ENCODE measurements around the gene SERTAD4. TPM values are rescaled to one million over a fixed set of nuclear protein-coding genes. Genes with fewer than 3 reads are reported as not detected.
"Not testable (repeated sequence)": the region's sequence is repeated elsewhere in the genome, so short reads cannot be mapped to it uniquely, and the experiment has no call there.

Gene SERTAD4
- total RNA-seq (2014; rRNA removed; shearing (Covaris generic)): 4.4 and 5.1 TPM in 2 replicates

DNA sequence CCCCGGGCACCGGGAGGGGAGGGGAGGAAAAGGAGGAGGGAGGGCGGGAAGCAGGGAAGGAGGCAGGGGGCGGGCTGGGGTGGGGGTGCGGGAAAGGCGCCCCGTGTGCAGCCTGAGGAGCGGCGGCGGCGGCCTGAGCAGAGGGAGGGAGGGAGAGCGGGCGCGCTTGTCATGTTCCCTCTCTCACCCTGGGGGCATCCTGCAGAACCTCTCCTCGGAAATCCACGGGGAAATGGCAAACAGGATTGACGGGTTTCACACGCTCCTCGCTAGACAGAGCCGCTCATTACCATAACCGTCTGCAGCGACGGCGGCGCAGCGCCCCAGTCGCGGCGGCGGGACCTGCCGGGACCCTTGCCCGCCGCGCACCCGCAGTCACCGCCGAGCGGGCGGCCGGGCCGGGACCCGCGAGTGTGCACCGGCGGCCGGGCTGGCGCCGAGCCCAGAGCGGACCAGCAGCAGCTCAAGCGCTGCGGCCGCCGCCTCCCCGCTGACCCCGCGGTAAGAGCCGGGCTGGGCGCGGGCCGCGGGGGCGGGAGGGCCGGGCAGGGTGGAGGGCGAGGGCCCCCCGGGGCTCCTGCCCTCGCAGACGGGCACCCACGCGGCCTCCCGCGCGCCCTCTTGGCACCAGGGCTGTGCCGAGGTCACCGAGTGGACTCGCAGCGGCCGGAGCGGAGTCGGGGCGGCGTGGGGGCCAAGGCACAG lies at the start of gene SERTAD4:
Gene SERTAD4 (plus strand): TSS at position 286 of the 705 bp plus-strand sequence. CDS start 5,165 bp downstream, outside the sequence.
- DNase-seq (ENCODE audit: low read depth): peak; percentile 79

GRCh38 chr1:210185063-210185462 lies 47.5 kb upstream of the SERTAD4 start:
- no peak for DNase-seq (ENCODE audit: low read depth)

DNA sequence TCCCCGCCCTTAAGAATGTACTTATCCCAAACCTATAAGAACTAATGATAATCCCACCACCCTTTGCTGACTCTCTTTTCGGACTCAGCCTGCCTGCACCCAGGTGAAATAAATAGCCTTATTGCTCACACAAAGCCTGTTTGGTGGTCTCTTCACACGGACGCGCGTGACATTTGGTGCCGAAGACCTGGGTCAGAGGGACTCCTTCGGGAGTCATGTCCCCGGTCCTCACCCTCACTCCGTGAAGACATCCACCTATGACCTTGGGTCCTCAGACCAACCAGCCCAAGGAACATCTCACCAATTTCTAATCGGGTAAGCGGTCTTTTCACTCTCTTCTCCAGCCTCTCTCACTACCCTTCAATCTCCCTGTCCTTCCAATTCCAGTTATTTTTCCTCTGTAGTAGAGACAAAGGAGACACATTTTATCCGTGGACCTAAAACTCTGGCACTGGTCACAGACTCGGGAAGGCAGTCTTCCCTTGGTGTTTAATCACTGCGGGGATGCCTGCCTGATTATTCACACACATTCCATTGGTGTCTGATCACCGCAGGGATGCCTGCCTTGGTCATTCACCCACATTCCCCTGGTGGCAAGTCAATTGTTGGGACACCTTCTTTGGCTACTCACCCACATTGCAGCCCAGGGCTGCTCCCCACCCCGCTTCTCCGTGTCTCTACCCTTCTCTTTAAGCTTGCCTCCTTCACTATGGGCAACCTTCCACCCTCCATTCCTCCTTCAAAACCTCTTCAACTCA lies 44.6 kb upstream of the SERTAD4 start:
- peak; percentile 86 for DNase-seq (ENCODE audit: low read depth)

GRCh38 chr1:210189426-210189825 lies 43.2 kb upstream of the SERTAD4 start:
- no peak for DNase-seq (ENCODE audit: low read depth)

DNA sequence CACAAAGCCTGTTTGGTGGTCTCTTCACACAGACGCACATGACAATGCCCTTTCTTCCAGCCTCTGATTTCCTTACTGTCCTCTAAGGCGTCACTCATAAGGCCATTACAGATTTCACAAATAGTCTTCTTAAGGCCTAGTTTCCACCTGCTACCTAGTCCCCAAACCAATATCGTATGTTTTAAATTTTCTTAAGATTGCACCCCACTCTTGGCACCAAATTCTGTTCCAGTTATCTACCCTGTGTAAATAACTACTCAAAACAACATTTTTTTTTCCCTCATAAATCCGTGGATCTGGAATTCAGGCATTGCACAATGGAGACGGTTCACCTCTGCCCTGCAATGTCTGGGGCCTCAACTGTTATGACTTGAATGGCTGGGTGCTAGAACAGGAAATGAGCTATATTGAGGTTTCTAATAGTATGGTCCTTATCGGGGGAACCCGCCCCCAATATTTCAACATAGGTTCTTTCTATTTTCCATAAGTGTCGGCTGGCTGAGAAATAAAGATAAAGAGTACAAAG lies 36.9 kb upstream of the SERTAD4 start:
- DNase-seq (ENCODE audit: low read depth): no peak

GRCh38 chr1:210196266-210196665 lies 36.3 kb upstream of the SERTAD4 start:
- not testable (repeated sequence) for DNase-seq (ENCODE audit: low read depth)

GRCh38 chr1:210198840-210199239 lies 33.8 kb upstream of the SERTAD4 start:
- no peak for DNase-seq (ENCODE audit: low read depth)

DNA sequence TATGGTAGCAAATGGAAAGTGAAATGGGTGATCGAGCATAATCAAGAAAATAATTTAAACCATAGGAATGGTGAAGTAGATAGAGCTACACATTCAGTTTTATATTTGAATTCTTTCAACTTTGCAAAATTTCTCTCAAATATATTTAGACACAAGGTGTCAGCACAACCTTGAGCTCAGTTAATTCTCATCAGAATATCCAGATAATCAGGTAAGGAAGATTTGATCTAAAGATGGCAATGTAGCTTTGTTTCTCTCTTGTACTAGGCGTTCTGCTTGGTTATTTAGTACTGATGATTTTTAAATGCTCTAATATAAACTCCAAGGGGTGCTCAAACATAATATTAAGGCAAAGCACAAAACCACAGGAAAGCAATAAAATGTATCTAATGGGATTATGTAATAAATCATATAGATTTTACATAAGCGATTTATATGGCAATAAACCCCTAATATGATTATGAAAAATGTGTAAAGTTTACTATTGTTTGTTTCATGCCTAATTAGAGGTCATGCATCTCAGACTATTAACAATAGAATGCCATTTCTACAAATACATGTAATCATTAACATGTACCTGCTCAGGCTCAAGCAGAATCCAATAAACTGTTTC lies 32.4 kb upstream of the SERTAD4 start:
- DNase-seq (ENCODE audit: low read depth): no peak

DNA sequence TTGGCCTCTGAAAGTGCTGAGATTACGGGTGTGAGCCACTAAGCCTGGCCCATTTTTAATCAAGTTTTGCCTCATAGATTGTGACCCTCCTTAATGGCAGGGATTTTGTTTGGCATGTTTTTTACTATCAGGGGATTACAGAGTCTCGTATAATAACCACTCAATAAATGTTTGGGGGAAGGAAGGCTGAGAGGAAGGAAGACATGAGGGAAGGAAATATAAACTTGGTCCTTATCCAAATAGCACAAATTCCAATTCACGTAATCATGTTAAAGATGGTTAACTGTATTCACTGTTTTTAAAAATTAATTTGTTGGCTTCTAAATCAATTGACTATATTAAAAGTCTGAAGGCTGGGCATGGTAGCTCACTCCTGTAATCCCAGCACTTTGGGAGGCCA lies 30.9 kb upstream of the SERTAD4 start:
- no peak for DNase-seq (ENCODE audit: low read depth)

GRCh38 chr1:210207597-210208450 lies 24.8 kb upstream of the SERTAD4 start:
- no peak for DNase-seq (ENCODE audit: low read depth)

DNA sequence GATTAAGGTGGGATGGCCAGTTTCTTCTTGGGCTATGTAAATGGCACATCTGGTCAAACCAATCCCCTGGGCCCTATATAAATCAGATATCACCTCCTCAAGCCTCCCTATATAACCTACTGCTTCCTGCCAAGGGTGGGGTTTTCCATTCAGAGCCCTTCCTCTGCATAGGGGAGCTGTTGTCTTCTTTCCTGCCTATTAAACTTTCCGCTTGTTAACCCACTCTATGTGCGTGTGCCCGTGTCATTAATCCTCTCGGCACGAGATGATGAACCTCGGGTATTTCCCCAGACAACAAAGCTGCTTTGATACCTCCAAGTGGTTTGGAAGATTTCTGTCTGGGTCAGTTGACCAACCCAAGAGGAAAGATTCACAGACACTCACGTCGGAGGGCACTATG lies 19.3 kb upstream of the SERTAD4 start:
- no peak for DNase-seq (ENCODE audit: low read depth)

DNA sequence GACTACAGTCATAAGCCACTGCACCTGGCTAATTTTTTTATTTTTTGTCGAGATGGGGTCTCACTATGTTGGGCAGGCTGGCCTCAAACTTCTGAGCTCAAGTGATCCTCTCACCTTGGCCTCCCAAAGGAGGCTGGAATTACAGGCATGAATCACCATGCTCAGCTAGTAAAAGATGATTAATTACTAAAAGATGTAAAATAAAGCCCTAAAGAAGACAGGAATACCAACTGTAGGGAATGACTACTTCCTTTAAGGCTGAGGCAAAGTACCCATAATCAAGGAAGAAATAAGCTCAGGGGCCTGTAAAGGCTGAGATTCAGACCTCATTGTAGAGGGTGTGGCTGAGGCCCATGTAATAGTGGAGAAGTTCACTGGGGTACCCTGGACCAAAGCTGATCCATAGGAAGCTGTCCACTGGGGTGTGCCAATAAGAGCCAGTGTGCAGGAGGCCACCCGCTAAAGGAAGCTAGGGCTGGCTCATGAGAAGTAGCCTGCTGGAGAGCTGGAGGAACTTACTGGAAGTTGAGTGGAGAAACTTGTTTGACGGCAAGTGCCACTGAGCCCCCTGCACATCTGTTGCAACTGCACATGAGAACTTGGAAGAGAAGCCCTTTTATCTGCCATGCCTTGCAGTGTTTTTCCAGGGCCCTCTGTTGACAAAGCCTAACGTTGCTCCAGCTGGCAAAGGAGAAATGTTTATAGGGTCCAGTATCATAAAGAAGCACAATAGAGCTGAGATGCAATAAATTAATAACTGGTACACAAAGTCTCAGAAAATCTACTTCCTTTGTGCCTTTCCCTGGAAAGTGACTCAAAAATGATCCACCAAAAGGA lies 17.8 kb upstream of the SERTAD4 start:
- DNase-seq (ENCODE audit: low read depth): no peak

DNA sequence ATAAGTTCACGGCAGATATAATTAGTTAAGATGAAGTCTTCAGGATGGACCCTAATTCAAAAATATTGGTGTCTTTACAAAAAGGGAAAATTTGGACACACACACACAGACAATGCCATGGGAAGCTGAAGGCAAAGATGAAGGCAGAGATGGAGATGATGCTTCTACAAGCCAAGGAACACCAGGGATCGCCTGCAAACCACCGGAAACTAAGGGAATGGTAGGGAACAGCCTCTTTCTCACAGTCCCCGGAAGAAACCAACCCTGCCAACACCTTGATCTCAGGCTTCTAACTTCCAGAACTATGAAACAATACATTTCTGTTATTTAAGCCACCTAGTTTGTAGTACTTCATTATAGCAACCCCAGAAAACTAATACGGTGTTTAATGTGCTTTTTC lies 15.1 kb upstream of the SERTAD4 start:
- no peak for DNase-seq (ENCODE audit: low read depth)

DNA sequence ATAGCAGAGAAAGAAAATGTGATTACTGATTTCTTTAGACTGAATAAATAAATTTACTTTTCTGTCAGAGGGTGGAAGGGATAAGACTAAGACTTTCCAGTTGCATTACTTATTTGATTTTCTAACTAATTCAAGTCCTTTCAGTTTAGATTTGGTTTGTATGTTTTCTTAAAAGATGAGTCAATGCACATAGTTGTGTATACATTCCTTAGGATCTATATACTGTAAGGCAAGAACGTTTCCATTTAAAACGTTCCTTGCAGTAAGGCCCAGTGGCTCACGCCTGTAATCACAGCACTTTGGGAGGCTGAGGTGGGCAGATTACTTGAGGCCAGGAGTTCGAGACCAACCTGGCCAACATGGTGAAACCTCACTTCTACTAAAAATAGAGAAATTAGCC lies 14.5 kb upstream of the SERTAD4 start:
- DNase-seq (ENCODE audit: low read depth): no peak

DNA sequence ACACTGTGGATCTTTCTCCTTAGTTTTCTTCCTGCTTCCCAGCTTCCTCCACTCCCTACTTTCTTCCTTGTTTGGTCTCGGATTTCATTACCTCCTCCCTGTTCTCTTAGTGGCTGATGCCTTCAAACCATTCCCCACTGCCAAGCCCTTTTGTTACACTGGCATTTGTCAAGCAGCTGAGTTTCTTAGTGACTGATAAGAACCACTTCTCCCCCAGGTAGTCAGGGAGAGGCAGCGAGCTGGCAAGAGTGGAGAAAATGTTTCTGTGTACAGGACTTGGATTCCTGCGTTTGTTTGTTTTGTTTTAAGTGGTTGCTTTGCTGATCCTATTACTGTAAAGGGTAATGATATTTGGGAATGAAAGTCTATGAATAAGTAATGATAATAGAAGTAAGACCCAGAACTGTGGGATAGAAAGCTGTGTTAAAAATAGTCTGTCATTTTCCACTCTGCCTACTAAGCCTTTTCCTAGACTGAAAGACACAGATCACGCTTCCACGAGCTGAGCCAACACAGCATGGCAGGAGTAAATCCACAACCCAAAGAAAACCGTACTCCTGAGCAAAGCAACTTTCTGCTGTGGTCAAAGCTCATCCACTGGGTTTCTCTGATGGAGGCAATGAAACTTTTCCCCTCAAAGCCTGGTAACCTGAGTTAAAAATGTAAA lies 10.1 kb upstream of the SERTAD4 start:
- DNase-seq (ENCODE audit: low read depth): peak; percentile 50

DNA sequence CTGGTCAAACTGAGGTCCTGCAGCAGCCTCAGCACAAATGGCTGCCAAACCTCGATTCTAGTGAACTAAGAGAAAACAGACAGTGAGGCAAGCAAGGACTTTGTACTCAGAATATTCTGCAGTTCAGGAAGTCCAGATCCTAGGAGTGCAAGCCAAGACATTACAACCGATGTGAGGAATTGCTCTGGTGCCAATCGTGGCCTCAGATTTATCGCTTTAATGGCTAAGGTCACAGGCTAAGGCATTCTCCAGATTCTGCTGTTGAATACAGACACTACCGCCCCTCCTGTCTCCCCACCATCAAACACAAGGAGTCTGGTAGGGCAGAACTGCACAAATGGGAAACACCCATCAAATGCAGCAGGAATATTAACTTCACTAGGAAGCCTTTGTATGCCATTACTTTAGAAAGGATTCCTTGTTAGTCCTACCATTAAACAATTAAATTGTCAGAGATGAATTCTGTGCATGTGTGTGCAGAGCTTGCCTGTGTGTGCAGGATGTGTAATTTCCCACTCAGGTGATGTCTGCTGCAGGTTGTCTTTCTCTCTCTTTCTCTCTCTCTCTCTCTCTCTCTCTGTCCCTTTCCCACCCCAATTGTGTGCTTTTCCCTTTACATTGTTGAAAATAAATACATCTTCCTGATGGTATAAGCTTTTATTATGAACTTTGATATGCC lies 9.2 kb upstream of the SERTAD4 start:
- no peak for DNase-seq (ENCODE audit: low read depth)

GRCh38 chr1:210228158-210228557 lies 4.4 kb upstream of the SERTAD4 start:
- no peak for DNase-seq (ENCODE audit: low read depth)

- no peak for DNase-seq (ENCODE audit: low read depth)
Measured at GRCh38 chr1:210230149-210230695, 2.4 kb upstream of the SERTAD4 start.

GRCh38 chr1:210231846-210232510 lies 618 bp upstream of the SERTAD4 start:
- peak; percentile 63 for DNase-seq (ENCODE audit: low read depth)

Data from Daoy (cell line).